Panc1 (cell line): Measurements from ENCODE around the gene FHIT.
"Not testable (repeated sequence)": the region's sequence is repeated elsewhere in the genome, so short reads cannot be mapped to it uniquely, and the experiment has no call there.

Source experiments
- REST ChIP-seq, 2 experiments: IDR thresholded peaks; 2 replicates each; pipeline ENCODE4 v1.6.1; 2011 to 2012; ENCODE audit warnings: low read depth in 2 of 2, control low read depth in 1 of 2, low read length in 1 of 2, mild to moderate bottlenecking in 1 of 2, moderate library complexity in 1 of 2; ENCODE audit not compliant: insufficient read depth in 1 of 2
- TF ChIP-seq, protein P1 (sequence below): fragments of 450-650 bp; IDR thresholded peaks from 2 replicates; pipeline ENCODE4 v1.5.1; 2017; ENCODE audit warnings: mild to moderate bottlenecking

DNA sequence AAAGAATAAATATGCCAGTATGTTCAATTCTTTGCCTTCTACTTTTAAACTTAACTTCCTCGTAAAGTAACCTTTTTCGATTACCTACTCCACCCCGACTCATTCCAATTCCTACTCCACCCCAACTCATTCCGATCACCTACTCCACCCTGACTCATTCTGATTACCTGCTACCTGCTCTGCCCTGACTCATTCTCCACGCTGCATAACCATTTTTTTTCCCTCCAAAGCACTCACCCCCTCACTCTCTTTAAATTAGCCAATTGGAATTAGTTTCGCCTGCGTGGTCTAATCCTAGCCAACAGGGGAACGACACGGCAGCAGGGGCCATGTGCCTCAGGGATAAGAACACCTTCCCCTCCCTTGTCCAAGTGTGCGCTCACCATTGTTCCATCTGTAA is 362.3 kb downstream of the FHIT start:
- TF ChIP-seq, protein P1, sequence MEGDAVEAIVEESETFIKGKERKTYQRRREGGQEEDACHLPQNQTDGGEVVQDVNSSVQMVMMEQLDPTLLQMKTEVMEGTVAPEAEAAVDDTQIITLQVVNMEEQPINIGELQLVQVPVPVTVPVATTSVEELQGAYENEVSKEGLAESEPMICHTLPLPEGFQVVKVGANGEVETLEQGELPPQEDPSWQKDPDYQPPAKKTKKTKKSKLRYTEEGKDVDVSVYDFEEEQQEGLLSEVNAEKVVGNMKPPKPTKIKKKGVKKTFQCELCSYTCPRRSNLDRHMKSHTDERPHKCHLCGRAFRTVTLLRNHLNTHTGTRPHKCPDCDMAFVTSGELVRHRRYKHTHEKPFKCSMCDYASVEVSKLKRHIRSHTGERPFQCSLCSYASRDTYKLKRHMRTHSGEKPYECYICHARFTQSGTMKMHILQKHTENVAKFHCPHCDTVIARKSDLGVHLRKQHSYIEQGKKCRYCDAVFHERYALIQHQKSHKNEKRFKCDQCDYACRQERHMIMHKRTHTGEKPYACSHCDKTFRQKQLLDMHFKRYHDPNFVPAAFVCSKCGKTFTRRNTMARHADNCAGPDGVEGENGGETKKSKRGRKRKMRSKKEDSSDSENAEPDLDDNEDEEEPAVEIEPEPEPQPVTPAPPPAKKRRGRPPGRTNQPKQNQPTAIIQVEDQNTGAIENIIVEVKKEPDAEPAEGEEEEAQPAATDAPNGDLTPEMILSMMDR, result not testable (repeated sequence)
- TF ChIP-seq REST (IDR thresholded peaks at IDR 0.05; ENCODE audit: insufficient read depth in 1 of 2, low read depth in 2 of 2, low read length in 1 of 2), result not testable (repeated sequence)
